Neural progenitor cell (in vitro differentiated cells): ENCODE measurements around the gene SLC35E1. TPM values are rescaled to one million over a fixed set of nuclear protein-coding genes. Genes with fewer than 3 reads are reported as not detected.

Source experiments
- DNase-seq: peaks from one replicate; pipeline ENCODE4 v3.0.0-alpha.2; 2016; ENCODE audit warnings: low spot score
- H2AFZ ChIP-seq: fragments of 200-600 bp; sonication (generic); replicated peaks from 2 replicates; pipeline ENCODE4 v1.6.1; 2016; ENCODE audit warnings: antibody characterized with exemption
- H3F3A ChIP-seq: fragments of 200-600 bp; sonication (generic); 2 replicates; pipeline ENCODE4 v1.6.1; 2016; ENCODE audit warnings: antibody characterized with exemption, low read depth
- H3K27ac ChIP-seq: fragments of 200-600 bp; sonication (generic); 2 replicates; pipeline ENCODE4 v1.5.1; 2016; ENCODE audit warnings: mild to moderate bottlenecking
- H3K27me3 ChIP-seq: fragments of 200-600 bp; sonication (generic); 2 replicates; pipeline ENCODE4 v1.6.1; 2016; ENCODE audit warnings: mild to moderate bottlenecking, moderate library complexity
- H3K36me3 ChIP-seq: fragments of 200-600 bp; sonication (generic); 2 replicates; pipeline ENCODE4 v1.5.1; 2016
- H3K4me1 ChIP-seq: fragments of 200-600 bp; sonication (generic); 2 replicates; pipeline ENCODE4 v1.6.1; 2016; ENCODE audit warnings: mixed run types
- H3K4me2 ChIP-seq: fragments of 200-600 bp; sonication (generic); 2 replicates; pipeline ENCODE4 v1.6.1; 2016
- H3K4me3 ChIP-seq: fragments of 200-600 bp; sonication (generic); 2 replicates; pipeline ENCODE4 v1.5.1; 2016
- H3K79me2 ChIP-seq: fragments of 200-600 bp; sonication (generic); 2 replicates; pipeline ENCODE4 v1.6.1; 2016; ENCODE audit warnings: low read depth
- H3K9ac ChIP-seq: fragments of 200-600 bp; sonication (generic); 2 replicates; pipeline ENCODE4 v1.6.1; 2016
- H3K9me3 ChIP-seq: fragments of 200-600 bp; sonication (generic); 2 replicates; pipeline ENCODE4 v1.5.1; 2016; ENCODE audit warnings: low read depth
- H4K20me1 ChIP-seq: fragments of 200-600 bp; sonication (generic); 2 replicates; pipeline ENCODE4 v1.6.1; 2016; ENCODE audit warnings: low read depth
- H3K27ac Mint-ChIP-seq: 3 replicates; pipeline ENCODE4 v1.8.0; 2021; ENCODE audit warnings: mixed read lengths
- H3K27me3 Mint-ChIP-seq: 2 replicates; pipeline ENCODE4 v1.8.0; 2022; ENCODE audit warnings: low read depth, mild to moderate bottlenecking, inconsistent platforms, moderate library complexity, mixed read lengths; ENCODE audit not compliant: insufficient read depth
- H3K36me3 Mint-ChIP-seq: 3 replicates; pipeline ENCODE4 v1.8.0; 2021; ENCODE audit warnings: mixed read lengths
- H3K4me1 Mint-ChIP-seq: 3 replicates; pipeline ENCODE4 v1.8.0; 2021; ENCODE audit warnings: mixed read lengths
- H3K4me3 Mint-ChIP-seq: 3 replicates; pipeline ENCODE4 v1.8.0; 2021; ENCODE audit warnings: mild to moderate bottlenecking, moderate library complexity, mixed read lengths
- H3K9me3 Mint-ChIP-seq: 3 replicates; pipeline ENCODE4 v1.8.0; 2020; ENCODE audit warnings: mixed read lengths
- CTCF ChIP-seq: fragments of 200-600 bp; sonication (generic); IDR thresholded peaks from 2 replicates; pipeline ENCODE4 v1.5.1; 2017; ENCODE audit warnings: antibody characterized with exemption, mild to moderate bottlenecking
- EZH2 ChIP-seq: fragments of 200-600 bp; sonication (generic); IDR thresholded peaks from 2 replicates; pipeline ENCODE4 v1.6.1; 2017; ENCODE audit warnings: antibody characterized with exemption, mild to moderate bottlenecking, moderate library complexity
- EZH2phosphoT487 ChIP-seq: fragments of 200-600 bp; sonication (generic); IDR thresholded peaks from 2 replicates; pipeline ENCODE4 v1.6.1; 2017; ENCODE audit warnings: antibody characterized with exemption
- total RNA-seq: library from RNA; depleted of rRNA; stranded (reverse); fragments of >200 nt; gene quantifications from 2 replicates; pipeline ENCODE4 v1.2.3, GENCODE V29; 2015; ENCODE audit warnings: low replicate concordance

Gene SLC35E1
- total RNA-seq, 1 donor from 2014 or later, result 16.4 TPM

GRCh38 chr19:16520074-16520973 is 51.9 kb downstream of the SLC35E1 start:
- Histone ChIP-seq H3K79me2 (no peaks in the 10 kb centered on the region), H3F3A (no peaks in the 10 kb centered on the region), H3K36me3 (no peaks in the 10 kb centered on the region), H3K27me3 (no peaks in the 10 kb centered on the region), H3K27ac (no peak overlapping the region), H4K20me1 (peaks cover 5% of the 10 kb centered on the region), H3K4me1 (no peaks in the 10 kb centered on the region), H3K4me3 (no peak overlapping the region), H3K9me3 (no peaks in the 10 kb centered on the region), H3K4me2 (no peak overlapping the region), H3K9ac (no peak overlapping the region), H2AFZ (no peak overlapping the region)
- Mint-ChIP-seq H3K27ac (peak overlapping the region; percentile 33), H3K4me3 (no peak overlapping the region), H3K36me3 (peaks cover 24% of the 10 kb centered on the region), H3K9me3 (no peaks in the 10 kb centered on the region), H3K4me1 (no peaks in the 10 kb centered on the region), H3K27me3 (peaks cover 2% of the 10 kb centered on the region)
- TF ChIP-seq EZH2phosphoT487 (no peak), EZH2 (no peak), CTCF (no peak)
- no peak for DNase-seq

- Histone ChIP-seq H3K9me3 (no peaks in the 10 kb centered on the region), H3K4me1 (no peaks in the 10 kb centered on the region), H3K9ac (no peak overlapping the region), H2AFZ (no peak overlapping the region), H3K79me2 (no peaks in the 10 kb centered on the region), H3F3A (no peaks in the 10 kb centered on the region), H3K27me3 (no peaks in the 10 kb centered on the region), H3K4me2 (no peak overlapping the region), H3K4me3 (no peak overlapping the region), H3K27ac (no peak overlapping the region), H4K20me1 (peaks cover 5% of the 10 kb centered on the region), H3K36me3 (no peaks in the 10 kb centered on the region)
- no peak for DNase-seq
- Mint-ChIP-seq H3K4me1 (no peaks in the 10 kb centered on the region), H3K9me3 (no peaks in the 10 kb centered on the region), H3K4me3 (peak overlapping the region; percentile 33), H3K27me3 (peaks cover 2% of the 10 kb centered on the region), H3K36me3 (peaks cover 22% of the 10 kb centered on the region), H3K27ac (no peak overlapping the region)
- TF ChIP-seq EZH2 (no peak), EZH2phosphoT487 (no peak), CTCF (no peak)
These were observed 53.0 kb downstream of the SLC35E1 start for GRCh38 chr19:16519230-16519687.

- Histone ChIP-seq H3K9me3 (no peaks in the 10 kb centered on the region), H3K79me2 (no peaks in the 10 kb centered on the region), H3K36me3 (no peaks in the 10 kb centered on the region), H4K20me1 (peaks cover 5% of the 10 kb centered on the region), H3F3A (no peaks in the 10 kb centered on the region), H3K9ac (no peak overlapping the region), H3K4me2 (no peak overlapping the region), H3K27ac (no peak overlapping the region), H2AFZ (no peak overlapping the region), H3K4me1 (no peaks in the 10 kb centered on the region), H3K27me3 (no peaks in the 10 kb centered on the region), H3K4me3 (no peak overlapping the region)
- Mint-ChIP-seq H3K4me1 (no peaks in the 10 kb centered on the region), H3K9me3 (no peaks in the 10 kb centered on the region), H3K36me3 (peaks cover 23% of the 10 kb centered on the region), H3K27me3 (peaks cover 2% of the 10 kb centered on the region), H3K4me3 (peak overlapping the region; percentile 33), H3K27ac (no peak overlapping the region)
- no peak for DNase-seq
- TF ChIP-seq CTCF (peak; percentile 14), EZH2 (no peak), EZH2phosphoT487 (no peak)
These were observed 53.6 kb downstream of the SLC35E1 start for GRCh38 chr19:16518483-16519229.
